T-helper 1 cell (primary cell): Measurements from ENCODE around the gene MAPK8IP3.
A peak's percentile ranks its signal among the peaks of the same experiment; 100 is the strongest.
"Not testable (repeated sequence)": the region's sequence is repeated elsewhere in the genome, so short reads cannot be mapped to it uniquely, and the experiment has no call there.

ENCODE experiments used
- DNase-seq, 5 donors: peaks; one replicate each; pipeline ENCODE4 v3.0.0-alpha.2; 2012 to 2020

The MAPK8IP3 gene

GRCh38 chr16:1710811-1711507, 5.0 kb downstream of the MAPK8IP3 start:
- no peak for DNase-seq

GRCh38 chr16:1712791-1713261, 6.8 kb downstream of the MAPK8IP3 start:
- no peak for DNase-seq

GRCh38 chr16:1713331-1713730, 7.3 kb downstream of the MAPK8IP3 start:
- no peak for DNase-seq

GRCh38 chr16:1713933-1714332, 7.9 kb downstream of the MAPK8IP3 start:
- DNase-seq = no peak

GRCh38 chr16:1715220-1715619, 9.2 kb downstream of the MAPK8IP3 start:
- no peak for DNase-seq

- not testable (repeated sequence) for DNase-seq
These were observed 12.2 kb downstream of the MAPK8IP3 start for GRCh38 chr16:1718236-1718635.

- not testable (repeated sequence) for DNase-seq
These were observed 13.7 kb downstream of the MAPK8IP3 start for GRCh38 chr16:1719559-1720229.

- DNase-seq = no peak
These were observed 15.4 kb downstream of the MAPK8IP3 start for GRCh38 chr16:1721372-1721771.

GRCh38 chr16:1723450-1724147, 17.6 kb downstream of the MAPK8IP3 start:
- peak in 3 of 5 donors; percentile 18 to 41 (median 19) for DNase-seq

- DNase-seq = no peak
These were observed 18.5 kb downstream of the MAPK8IP3 start for GRCh38 chr16:1724491-1724890.

GRCh38 chr16:1726661-1727502, 20.9 kb downstream of the MAPK8IP3 start:
- no peak for DNase-seq

- DNase-seq = no peak
These were observed 21.9 kb downstream of the MAPK8IP3 start for GRCh38 chr16:1727651-1728624.

- no peak for DNase-seq
These were observed 23.0 kb downstream of the MAPK8IP3 start for GRCh38 chr16:1729026-1729425.

GRCh38 chr16:1729445-1729844, 23.4 kb downstream of the MAPK8IP3 start:
- DNase-seq = no peak

GRCh38 chr16:1731073-1731472, 25.1 kb downstream of the MAPK8IP3 start:
- no peak for DNase-seq

- DNase-seq = no peak
These were observed 25.6 kb downstream of the MAPK8IP3 start for GRCh38 chr16:1731603-1732002.

GRCh38 chr16:1732071-1732470, 26.1 kb downstream of the MAPK8IP3 start:
- DNase-seq = no peak

GRCh38 chr16:1732551-1732987, 26.6 kb downstream of the MAPK8IP3 start:
- DNase-seq = not testable (repeated sequence)

- no peak for DNase-seq
These were observed 28.1 kb downstream of the MAPK8IP3 start for GRCh38 chr16:1734123-1734522.

- DNase-seq = no peak
These were observed 28.8 kb downstream of the MAPK8IP3 start for GRCh38 chr16:1734816-1735215.

GRCh38 chr16:1740234-1740633, 34.2 kb downstream of the MAPK8IP3 start:
- no peak for DNase-seq
